Tibial nerve (tissue), 4 donors: Measurements from ENCODE around the gene CLASRP.

Experiments
- EP300 ChIP-seq, 2 donors: sonication (generic); formaldehyde crosslinking; IDR thresholded peaks; one replicate each; pipeline ENCODE4 v1.6.1; 2017; ENCODE audit warnings: antibody characterized with exemption in 2 of 2, mild to moderate bottlenecking in 1 of 2
- POLR2A ChIP-seq, 2 donors: fragments of 450-650 bp; IDR thresholded peaks; one replicate each; pipeline ENCODE4 v1.6.1; 2017; ENCODE audit warnings: antibody characterized with exemption in 2 of 2, mild to moderate bottlenecking in 2 of 2, moderate library complexity in 2 of 2
- TF ChIP-seq, protein P1 (sequence below), 5 experiments: fragments of 200-600 bp in 3 of 5; fragments of 450-650 bp in 2 of 5; sonication (generic) in 3 of 5; IDR thresholded peaks; one replicate each; pipeline ENCODE4 v1.5.1; 2016 to 2019; ENCODE audit warnings: antibody characterized with exemption in 5 of 5, mild to moderate bottlenecking in 3 of 5, moderate library complexity in 2 of 5

DNA sequence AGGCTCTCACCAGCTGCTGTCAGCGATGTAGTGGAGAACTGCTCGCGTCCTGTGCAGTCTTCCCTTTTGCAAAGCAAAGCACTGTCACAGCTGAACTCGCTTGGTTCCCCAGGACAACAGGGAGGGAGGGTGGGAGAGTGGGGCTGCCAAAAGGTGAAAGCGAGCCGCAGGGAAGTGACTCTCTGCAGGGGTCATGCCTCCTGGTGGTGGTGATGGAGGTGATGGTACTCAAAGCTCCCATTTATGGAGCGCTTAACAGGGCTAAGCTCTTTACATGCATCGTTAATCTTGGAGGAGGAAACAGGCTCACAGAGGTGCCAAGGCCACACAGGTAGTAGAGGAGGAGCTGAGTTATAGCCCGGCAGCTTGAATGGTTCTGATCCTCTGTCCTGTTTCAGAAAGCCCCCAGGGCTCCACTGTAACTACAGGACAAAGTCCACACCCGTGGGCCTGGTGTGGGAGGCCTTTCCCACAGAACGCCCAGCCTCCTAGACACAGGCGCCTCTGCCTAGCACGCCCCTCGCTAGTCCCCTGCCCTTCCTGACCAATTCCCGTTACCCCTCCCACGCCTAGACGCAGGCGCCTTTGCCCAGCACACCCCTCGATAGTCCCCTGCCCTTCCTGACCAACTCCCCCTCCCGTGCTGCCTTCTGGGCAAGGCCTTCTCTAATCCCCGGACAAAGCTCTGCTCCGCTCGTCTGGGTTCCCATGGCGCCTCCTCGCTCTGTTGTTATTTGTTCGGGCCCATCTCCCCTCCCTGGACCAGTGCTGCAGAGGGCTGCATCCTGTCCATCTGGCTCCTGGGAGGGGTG lies 64.9 kb downstream of the CLASRP start:
- TF ChIP-seq, protein P1, sequence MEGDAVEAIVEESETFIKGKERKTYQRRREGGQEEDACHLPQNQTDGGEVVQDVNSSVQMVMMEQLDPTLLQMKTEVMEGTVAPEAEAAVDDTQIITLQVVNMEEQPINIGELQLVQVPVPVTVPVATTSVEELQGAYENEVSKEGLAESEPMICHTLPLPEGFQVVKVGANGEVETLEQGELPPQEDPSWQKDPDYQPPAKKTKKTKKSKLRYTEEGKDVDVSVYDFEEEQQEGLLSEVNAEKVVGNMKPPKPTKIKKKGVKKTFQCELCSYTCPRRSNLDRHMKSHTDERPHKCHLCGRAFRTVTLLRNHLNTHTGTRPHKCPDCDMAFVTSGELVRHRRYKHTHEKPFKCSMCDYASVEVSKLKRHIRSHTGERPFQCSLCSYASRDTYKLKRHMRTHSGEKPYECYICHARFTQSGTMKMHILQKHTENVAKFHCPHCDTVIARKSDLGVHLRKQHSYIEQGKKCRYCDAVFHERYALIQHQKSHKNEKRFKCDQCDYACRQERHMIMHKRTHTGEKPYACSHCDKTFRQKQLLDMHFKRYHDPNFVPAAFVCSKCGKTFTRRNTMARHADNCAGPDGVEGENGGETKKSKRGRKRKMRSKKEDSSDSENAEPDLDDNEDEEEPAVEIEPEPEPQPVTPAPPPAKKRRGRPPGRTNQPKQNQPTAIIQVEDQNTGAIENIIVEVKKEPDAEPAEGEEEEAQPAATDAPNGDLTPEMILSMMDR (IDR thresholded peaks at IDR 0.05), result no peak
- TF ChIP-seq POLR2A (IDR thresholded peaks at IDR 0.05), result no peak
- no peak for TF ChIP-seq EP300 (IDR thresholded peaks at IDR 0.05)
